Measurements from ENCODE around the gene SLC13A5.
"Not testable (repeated sequence)": the region's sequence is repeated elsewhere in the genome, so short reads cannot be mapped to it uniquely, and the experiment has no call there.

Gene SLC13A5

GRCh38 chr17:6713130-6713917 lies at the start of gene SLC13A5:
Gene SLC13A5, minus strand, starts transcription at chr17:6713369. Its CDS starts 36 bp downstream, at chr17:6713333.
- DNase-seq (ENCODE audit: low read depth in 2 of 3, low spot score in 2 of 3) = no peak

GRCh38 chr17:6761779-6762178 lies 48.6 kb upstream of the SLC13A5 start:
- DNase-seq (ENCODE audit: low read depth in 2 of 3, low spot score in 2 of 3) = no peak

GRCh38 chr17:6757747-6758146 lies 44.6 kb upstream of the SLC13A5 start:
- no peak for DNase-seq (ENCODE audit: low read depth in 2 of 3, low spot score in 2 of 3)

- no peak for DNase-seq (ENCODE audit: low read depth in 2 of 3, low spot score in 2 of 3)
These were observed 43.4 kb upstream of the SLC13A5 start for GRCh38 chr17:6756425-6757031.

GRCh38 chr17:6755731-6756184 lies 42.6 kb upstream of the SLC13A5 start, which contains the start of gene XAF1:
Gene XAF1, plus strand, starts transcription at chr17:6756046. Its CDS starts 33 bp downstream, at chr17:6756079.
- peak in 1 of 3 experiments; percentile 11 for DNase-seq (ENCODE audit: low read depth in 2 of 3, low spot score in 2 of 3)

GRCh38 chr17:6755281-6755680 lies 42.1 kb upstream of the SLC13A5 start:
- no peak for DNase-seq (ENCODE audit: low read depth in 2 of 3, low spot score in 2 of 3)

- DNase-seq (ENCODE audit: low read depth in 2 of 3, low spot score in 2 of 3) = no peak
These were observed 40.4 kb upstream of the SLC13A5 start for GRCh38 chr17:6753546-6753945.

GRCh38 chr17:6753006-6753445 lies 39.9 kb upstream of the SLC13A5 start:
- peak in 1 of 3 experiments; percentile 14 for DNase-seq (ENCODE audit: low read depth in 2 of 3, low spot score in 2 of 3)

GRCh38 chr17:6752068-6752909 lies 39.1 kb upstream of the SLC13A5 start:
- no peak for DNase-seq (ENCODE audit: low read depth in 2 of 3, low spot score in 2 of 3)

GRCh38 chr17:6749519-6749918 lies 36.4 kb upstream of the SLC13A5 start:
- DNase-seq (ENCODE audit: low read depth in 2 of 3, low spot score in 2 of 3) = no peak

GRCh38 chr17:6748617-6749016 lies 35.4 kb upstream of the SLC13A5 start:
- no peak for DNase-seq (ENCODE audit: low read depth in 2 of 3, low spot score in 2 of 3)

GRCh38 chr17:6746665-6747064 lies 33.5 kb upstream of the SLC13A5 start:
- DNase-seq (ENCODE audit: low read depth in 2 of 3, low spot score in 2 of 3) = not testable (repeated sequence)

GRCh38 chr17:6729531-6729930 lies 16.4 kb upstream of the SLC13A5 start:
- no peak for DNase-seq (ENCODE audit: low read depth in 2 of 3, low spot score in 2 of 3)

- no peak for DNase-seq (ENCODE audit: low read depth in 2 of 3, low spot score in 2 of 3)
These were observed 10.8 kb upstream of the SLC13A5 start for GRCh38 chr17:6724009-6724408.

- DNase-seq (ENCODE audit: low read depth in 2 of 3, low spot score in 2 of 3) = no peak
These were observed 8.6 kb upstream of the SLC13A5 start for GRCh38 chr17:6721744-6722143.

- no peak for DNase-seq (ENCODE audit: low read depth in 2 of 3, low spot score in 2 of 3)
These were observed 3.6 kb upstream of the SLC13A5 start for GRCh38 chr17:6716736-6717135.

- DNase-seq (ENCODE audit: low read depth in 2 of 3, low spot score in 2 of 3) = no peak
These were observed 1.2 kb upstream of the SLC13A5 start for GRCh38 chr17:6714315-6714874.

- DNase-seq (ENCODE audit: low read depth in 2 of 3, low spot score in 2 of 3) = no peak
These were observed 726 bp upstream of the SLC13A5 start for GRCh38 chr17:6713918-6714271.

GRCh38 chr17:6712854-6713129 lies 377 bp downstream of the SLC13A5 start:
- DNase-seq (ENCODE audit: low read depth in 2 of 3, low spot score in 2 of 3) = no peak

- no peak for DNase-seq (ENCODE audit: low read depth in 2 of 3, low spot score in 2 of 3)
These were observed 913 bp downstream of the SLC13A5 start for GRCh38 chr17:6712058-6712853.

GRCh38 chr17:6711681-6712057 lies 1.5 kb downstream of the SLC13A5 start:
- no peak for DNase-seq (ENCODE audit: low read depth in 2 of 3, low spot score in 2 of 3)
